Activated naive CD8-positive, alpha-beta T cell (primary cell): ENCODE results near the gene LAMB4.

Source experiments
- H3K27ac Mint-ChIP-seq: one replicate; pipeline ENCODE4 v1.8.0; 2021; ENCODE audit warnings: mixed read lengths
- H3K27me3 Mint-ChIP-seq: one replicate; pipeline ENCODE4 v1.8.0; 2021; ENCODE audit warnings: mixed read lengths
- H3K36me3 Mint-ChIP-seq: one replicate; pipeline ENCODE4 v1.8.0; 2021; ENCODE audit warnings: mixed read lengths
- H3K4me1 Mint-ChIP-seq: one replicate; pipeline ENCODE4 v1.8.0; 2021; ENCODE audit warnings: low read depth, mixed read lengths
- H3K4me3 Mint-ChIP-seq: one replicate; pipeline ENCODE4 v1.8.0; 2021; ENCODE audit warnings: mild to moderate bottlenecking, mixed read lengths
- H3K9me3 Mint-ChIP-seq: one replicate; pipeline ENCODE4 v1.8.0; 2021; ENCODE audit warnings: low read depth, mixed read lengths

LAMB4 gene

DNA sequence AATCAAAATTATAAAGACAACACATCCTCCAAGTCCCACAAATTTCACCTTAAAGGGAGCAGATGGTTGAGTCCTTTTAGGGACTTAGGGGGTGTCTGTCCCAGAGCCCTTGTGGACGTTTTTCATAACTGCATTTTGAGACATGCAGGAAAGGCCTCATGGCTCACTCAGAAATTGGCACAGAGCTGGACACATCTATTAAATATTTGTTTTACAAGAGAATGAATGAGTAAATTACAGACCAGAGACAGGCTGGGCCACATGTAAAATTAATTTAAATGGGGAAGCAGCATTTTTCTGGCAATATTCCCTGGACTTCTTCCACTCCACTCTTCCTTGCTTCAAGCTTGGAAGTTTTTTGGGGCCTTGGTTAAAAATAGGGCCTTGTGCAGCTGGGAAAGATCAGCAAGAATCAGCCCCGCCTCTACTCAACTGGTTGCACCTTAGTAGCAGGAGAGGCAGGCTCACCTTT, 147.2 kb downstream of the LAMB4 start:
- Mint-ChIP-seq H3K9me3 (no peaks in the 10 kb centered on the region), H3K4me3 (no peak overlapping the region), H3K27ac (no peak overlapping the region), H3K4me1 (no peaks in the 10 kb centered on the region), H3K36me3 (no peaks in the 10 kb centered on the region), H3K27me3 (peaks cover 11% of the 10 kb centered on the region)

DNA sequence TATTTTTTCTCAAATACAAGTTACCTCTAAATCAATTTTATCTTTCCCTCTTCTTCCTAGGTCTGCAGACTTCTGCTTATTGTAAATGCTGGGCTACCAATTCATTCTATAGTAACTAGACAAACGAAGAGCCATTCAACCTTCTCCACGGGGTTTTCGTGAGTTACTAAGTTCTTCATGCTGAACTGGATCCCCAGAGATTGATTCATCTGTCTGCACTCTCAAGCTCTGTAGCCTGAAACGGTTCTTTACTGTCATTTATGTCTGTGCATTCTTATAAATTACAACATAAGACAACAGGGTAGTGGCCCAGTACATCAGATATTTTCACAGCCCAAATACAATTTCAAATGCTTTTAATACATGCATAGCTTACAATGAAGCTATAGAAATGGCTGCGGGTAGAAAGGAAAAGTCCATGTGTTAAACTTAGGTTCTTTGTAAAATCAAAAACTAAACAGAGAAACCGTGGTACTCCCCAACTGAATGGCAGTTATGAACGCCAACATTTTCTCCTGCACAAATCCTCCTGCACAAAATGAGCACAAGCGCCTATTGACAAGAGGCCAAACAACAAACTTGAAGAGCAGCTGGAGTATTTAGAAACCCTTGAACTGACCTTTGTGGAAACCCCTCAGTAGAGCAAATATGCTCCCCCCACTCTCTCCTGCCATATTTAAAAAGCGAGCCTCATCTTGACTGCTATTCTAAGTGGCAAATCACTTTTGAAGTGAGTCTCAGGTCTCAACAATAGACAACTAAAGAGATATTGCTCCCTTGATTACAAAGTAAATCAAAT, 147.9 kb downstream of the LAMB4 start:
- Mint-ChIP-seq H3K9me3 (no peaks in the 10 kb centered on the region), H3K27me3 (peaks cover 11% of the 10 kb centered on the region), H3K36me3 (no peaks in the 10 kb centered on the region), H3K4me1 (no peaks in the 10 kb centered on the region), H3K4me3 (no peak overlapping the region), H3K27ac (no peak overlapping the region)

- no peaks in the 10 kb centered on the region for H3K36me3 Mint-ChIP-seq
- H3K9me3 Mint-ChIP-seq: no peaks in the 10 kb centered on the region
- H3K4me1 Mint-ChIP-seq: no peaks in the 10 kb centered on the region
- H3K4me3 Mint-ChIP-seq: no peak overlapping the region
- no peak overlapping the region for H3K27ac Mint-ChIP-seq
- peaks cover 7% of the 10 kb centered on the region for H3K27me3 Mint-ChIP-seq
Measured at GRCh38 chr7:107981466-107981865, 148.7 kb downstream of the LAMB4 start.

GRCh38 chr7:107980671-107981190, 149.4 kb downstream of the LAMB4 start:
- H3K36me3 Mint-ChIP-seq: no peaks in the 10 kb centered on the region
- H3K4me1 Mint-ChIP-seq: no peaks in the 10 kb centered on the region
- no peaks in the 10 kb centered on the region for H3K9me3 Mint-ChIP-seq
- no peak overlapping the region for H3K27ac Mint-ChIP-seq
- peaks cover 2% of the 10 kb centered on the region for H3K27me3 Mint-ChIP-seq
- H3K4me3 Mint-ChIP-seq: no peak overlapping the region

- Mint-ChIP-seq H3K9me3 (no peaks in the 10 kb centered on the region), H3K36me3 (no peaks in the 10 kb centered on the region), H3K4me1 (no peaks in the 10 kb centered on the region), H3K27ac (no peak overlapping the region), H3K4me3 (no peak overlapping the region), H3K27me3 (peaks cover 3% of the 10 kb centered on the region)
Measured at GRCh38 chr7:107980171-107980570, 150.0 kb downstream of the LAMB4 start.

GRCh38 chr7:107978815-107979408, 151.2 kb downstream of the LAMB4 start:
- H3K27ac Mint-ChIP-seq: no peak overlapping the region
- no peak overlapping the region for H3K4me3 Mint-ChIP-seq
- no peaks in the 10 kb centered on the region for H3K9me3 Mint-ChIP-seq
- H3K36me3 Mint-ChIP-seq: no peaks in the 10 kb centered on the region
- peaks cover 3% of the 10 kb centered on the region for H3K27me3 Mint-ChIP-seq
- H3K4me1 Mint-ChIP-seq: no peaks in the 10 kb centered on the region

DNA sequence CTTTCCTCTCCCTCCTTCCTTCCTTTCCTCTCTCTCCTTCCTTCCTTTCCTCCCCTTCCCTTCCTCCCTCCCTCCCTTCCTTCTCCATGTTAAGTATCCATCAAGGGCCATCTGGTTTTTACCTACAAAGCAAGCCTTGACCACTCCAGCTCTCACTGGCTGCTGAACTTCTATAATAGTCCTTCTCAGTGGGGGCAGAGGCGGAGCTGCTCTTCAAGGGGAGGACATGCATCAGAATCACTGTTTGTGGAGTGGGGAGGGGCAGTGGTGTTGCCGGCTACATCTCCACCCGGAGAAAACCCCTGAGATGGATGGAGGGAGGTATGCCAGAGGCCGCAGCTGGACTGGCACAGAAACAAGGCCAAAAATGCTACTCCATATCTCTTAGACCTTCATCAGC, 153.1 kb downstream of the LAMB4 start:
- Mint-ChIP-seq H3K36me3 (no peaks in the 10 kb centered on the region), H3K27ac (no peak overlapping the region), H3K9me3 (no peaks in the 10 kb centered on the region), H3K4me3 (no peak overlapping the region), H3K4me1 (no peaks in the 10 kb centered on the region), H3K27me3 (peaks cover 3% of the 10 kb centered on the region)

DNA sequence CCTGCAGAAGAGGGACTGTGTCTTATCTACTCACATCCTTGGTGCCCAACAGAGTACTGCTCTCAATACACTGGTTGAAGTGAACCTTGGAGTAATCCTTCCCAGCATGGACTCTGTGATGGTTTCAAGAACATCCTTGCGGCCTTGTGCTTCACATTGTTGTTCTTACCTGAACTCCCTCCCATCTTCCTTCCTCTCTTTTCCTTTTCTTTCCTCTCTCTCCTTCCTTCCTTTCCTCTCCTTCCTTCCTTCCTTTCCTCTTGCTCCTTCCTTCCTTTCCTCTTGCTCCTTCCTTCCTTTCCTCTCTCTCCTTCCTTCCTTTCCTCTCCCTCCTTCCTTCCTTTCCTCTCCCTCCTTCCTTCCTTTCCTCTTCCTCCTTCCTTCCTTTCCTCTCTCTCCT, 153.5 kb downstream of the LAMB4 start:
- Mint-ChIP-seq H3K36me3 (no peaks in the 10 kb centered on the region), H3K9me3 (no peaks in the 10 kb centered on the region), H3K4me3 (no peak overlapping the region), H3K4me1 (no peaks in the 10 kb centered on the region), H3K27me3 (peaks cover 3% of the 10 kb centered on the region), H3K27ac (no peak overlapping the region)

- Mint-ChIP-seq H3K9me3 (no peaks in the 10 kb centered on the region), H3K27ac (no peak overlapping the region), H3K4me1 (no peaks in the 10 kb centered on the region), H3K36me3 (no peaks in the 10 kb centered on the region), H3K4me3 (no peak overlapping the region), H3K27me3 (peaks cover 5% of the 10 kb centered on the region)
Measured at GRCh38 chr7:107975394-107976013, 154.7 kb downstream of the LAMB4 start.

GRCh38 chr7:107973861-107974260, 156.3 kb downstream of the LAMB4 start:
- H3K36me3 Mint-ChIP-seq: no peaks in the 10 kb centered on the region
- H3K4me3 Mint-ChIP-seq: no peak overlapping the region

More at GRCh38 chr7:107973861-107974260, 156.3 kb downstream of the LAMB4 start:
- no peaks in the 10 kb centered on the region for H3K4me1 Mint-ChIP-seq
- no peak overlapping the region for H3K27ac Mint-ChIP-seq
- no peaks in the 10 kb centered on the region for H3K9me3 Mint-ChIP-seq
- peaks cover 7% of the 10 kb centered on the region for H3K27me3 Mint-ChIP-seq
